GM21825 (cell line): ENCODE results near the gene KPNA6.
"Not testable (repeated sequence)": the region's sequence is repeated elsewhere in the genome, so short reads cannot be mapped to it uniquely, and the experiment has no call there.

Experiments used
- ATAC-seq: cut with Tn5 transposase; IDR thresholded peaks from one replicate; pipeline ENCODE4 v1.9.1; 2021; ENCODE audit warnings: mild to moderate bottlenecking, moderate library complexity; ENCODE audit not compliant: unreplicated experiment

The KPNA6 gene

GRCh38 chr1:32138965-32139364 lies 31.1 kb downstream of the KPNA6 start:
- ATAC-seq, result no peak

- no peak for ATAC-seq
Observed at GRCh38 chr1:32142446-32143301, 34.8 kb downstream of the KPNA6 start.

- not testable (repeated sequence) for ATAC-seq
Observed at GRCh38 chr1:32143302-32143695, 35.4 kb downstream of the KPNA6 start.

GRCh38 chr1:32144033-32144432 lies 36.2 kb downstream of the KPNA6 start:
- ATAC-seq, result no peak

- ATAC-seq, result not testable (repeated sequence)
Observed at GRCh38 chr1:32147799-32148198, 39.9 kb downstream of the KPNA6 start.

- no peak for ATAC-seq
Observed at GRCh38 chr1:32150847-32151246, 43.0 kb downstream of the KPNA6 start.

- ATAC-seq, result no peak
Observed at GRCh38 chr1:32151319-32151787, 43.5 kb downstream of the KPNA6 start.

- no peak for ATAC-seq
Observed at GRCh38 chr1:32159189-32159588, 51.3 kb downstream of the KPNA6 start.

GRCh38 chr1:32163405-32163804 lies 55.5 kb downstream of the KPNA6 start:
- ATAC-seq, result no peak

GRCh38 chr1:32165633-32166032 lies 57.8 kb downstream of the KPNA6 start:
- ATAC-seq, result not testable (repeated sequence)

- ATAC-seq, result no peak
Observed at GRCh38 chr1:32170991-32171390, 63.1 kb downstream of the KPNA6 start.

GRCh38 chr1:32172621-32173245 lies 64.9 kb downstream of the KPNA6 start:
- ATAC-seq, result no peak

GRCh38 chr1:32178380-32179192 lies 70.7 kb downstream of the KPNA6 start:
- ATAC-seq, result no peak

- ATAC-seq, result peak; percentile 7
Observed at GRCh38 chr1:32179193-32179442, 71.3 kb downstream of the KPNA6 start.

GRCh38 chr1:32179443-32180185 lies 71.8 kb downstream of the KPNA6 start, which contains the start of gene TXLNA:
TSS of gene TXLNA (plus strand) at chr1:32179675. CDS start at chr1:32180346, 671 bp downstream.
- ATAC-seq, result peak; percentile 81

- ATAC-seq, result no peak
Observed at GRCh38 chr1:32180186-32181060, 72.6 kb downstream of the KPNA6 start.

GRCh38 chr1:32181065-32181464 lies 73.2 kb downstream of the KPNA6 start:
- ATAC-seq, result no peak

GRCh38 chr1:32181563-32181962 lies 73.7 kb downstream of the KPNA6 start:
- no peak for ATAC-seq

- no peak for ATAC-seq
Observed at GRCh38 chr1:32182060-32182459, 74.2 kb downstream of the KPNA6 start.

GRCh38 chr1:32184650-32185049 lies 76.8 kb downstream of the KPNA6 start:
- ATAC-seq, result no peak
